Measurements from ENCODE around the gene MAD1L1. TPM values are rescaled to one million over a fixed set of nuclear protein-coding genes. Genes with fewer than 3 reads are reported as not detected.

Gene MAD1L1
- total and polyA plus RNA-seq, 2 of the 8 experiments (the other 6 are each of a cell fraction or from before 2014, with no cell fraction given) = 40.4 to 44.6 TPM

GRCh38 chr7:1810521-1810920 is 422.2 kb downstream of the MAD1L1 start (continued):
- TF ChIP-seq KDM5A (IDR thresholded peaks at IDR 0.05; ENCODE audit: low read length) (no peak), SIRT6 (IDR thresholded peaks at IDR 0.05; ENCODE audit: low read length) (no peak)
